ENCODE results near the gene PSMD3.

The PSMD3 gene

DNA sequence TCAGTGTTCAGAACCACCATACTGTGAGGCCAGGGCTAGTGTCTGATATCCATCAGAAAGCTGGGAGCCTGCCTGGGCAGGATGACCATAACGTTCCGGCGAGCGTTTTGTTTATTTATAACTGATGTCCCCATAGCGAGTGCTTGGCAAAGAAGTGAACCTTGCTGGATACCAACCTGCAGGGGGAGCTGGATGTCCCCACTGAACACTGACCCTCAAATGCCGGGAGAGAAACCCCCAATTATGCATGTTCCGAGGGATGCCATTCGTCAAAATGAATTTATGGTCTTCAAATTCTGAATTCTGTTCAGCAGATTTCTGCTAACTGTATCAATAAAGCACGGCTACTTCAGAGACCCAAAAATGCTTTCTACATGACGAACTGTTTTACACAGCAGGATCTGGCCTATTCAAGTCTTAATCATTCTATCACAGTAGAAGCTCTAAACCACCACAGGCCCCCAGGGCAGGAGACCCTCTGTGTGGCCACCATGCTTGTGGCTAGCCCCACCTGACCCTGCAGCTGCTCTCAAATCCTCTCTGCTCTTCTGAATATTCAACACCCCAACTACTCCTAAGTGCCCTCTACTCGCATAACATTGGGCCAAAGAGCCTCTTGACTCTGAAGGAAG, 58.4 kb downstream of the PSMD3 start:
- FAIRE-seq (no peak), DNase-seq (ENCODE audit: insufficient read length, low spot score) (peak; percentile 83)

DNA sequence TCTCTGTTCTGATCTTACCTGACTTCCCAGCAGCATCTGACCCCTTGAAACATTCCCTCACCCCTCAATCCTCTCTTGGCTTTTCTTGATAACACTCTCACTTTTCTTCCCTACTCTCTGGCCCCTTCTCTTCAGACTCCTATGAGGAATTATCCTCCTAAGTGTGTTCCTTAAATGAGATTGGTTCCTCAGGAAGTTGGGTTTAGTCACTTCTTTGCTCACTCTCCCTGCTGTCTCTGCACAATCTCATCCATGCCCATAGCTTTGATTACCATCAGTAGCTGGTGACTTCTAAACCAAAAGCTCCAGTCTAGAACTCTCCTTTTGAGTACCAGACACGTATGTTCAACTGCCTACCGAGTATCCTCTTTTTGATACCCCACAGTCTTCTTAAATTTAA, 60.6 kb downstream of the PSMD3 start:
- no peak for FAIRE-seq
- DNase-seq (ENCODE audit: insufficient read length, low spot score): no peak

Data from HTR-8/SVneo (cell line).